Measurements from ENCODE around the gene CRIP3. TPM values are rescaled to one million over a fixed set of nuclear protein-coding genes. Genes with fewer than 3 reads are reported as not detected.
"Not testable (repeated sequence)": the region's sequence is repeated elsewhere in the genome, so short reads cannot be mapped to it uniquely, and the experiment has no call there.

The CRIP3 gene
- total RNA-seq, 1 donor from 2014 or later, result not detected

DNA sequence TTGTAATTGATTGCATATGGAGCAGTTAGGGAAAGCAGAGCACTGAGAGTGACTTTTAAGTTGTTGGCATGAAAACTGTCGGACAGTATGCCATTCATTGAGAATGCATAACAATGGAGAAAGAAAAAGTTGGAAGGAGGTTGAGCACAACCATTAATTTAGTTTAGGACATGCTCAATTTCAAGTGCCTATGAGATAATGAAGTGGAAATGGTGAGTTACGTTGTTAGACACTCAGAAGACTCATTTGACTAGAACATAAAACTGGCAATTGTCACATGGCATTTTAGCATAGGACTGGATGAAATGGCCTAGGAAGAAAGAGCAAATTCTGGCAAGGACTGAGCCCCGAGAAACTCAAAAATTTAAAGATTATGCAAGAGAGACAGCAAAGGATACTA, 38.8 kb upstream of the CRIP3 start:
- H3K27me3 Mint-ChIP-seq (ENCODE audit: low read depth, unreplicated experiment), result no peaks in the 10 kb centered on the region
- H3K27ac Mint-ChIP-seq (ENCODE audit: unreplicated experiment), result no peak overlapping the region
- Histone ChIP-seq H2AFZ (ENCODE audit: low read depth, low read length) (no peak overlapping the region), H3K27me3 (ENCODE audit: insufficient read depth, low read length) (no peaks in the 10 kb centered on the region), H3K9ac (ENCODE audit: low read length) (no peak overlapping the region), H3K79me2 (ENCODE audit: insufficient read depth, low read length) (no peaks in the 10 kb centered on the region), H3K9me3 (ENCODE audit: insufficient read depth, low read depth, low read length) (no peaks in the 10 kb centered on the region), H3K36me3 (ENCODE audit: insufficient read depth, low read length) (peaks cover 30% of the 10 kb centered on the region), H3K27ac (ENCODE audit: low read depth, low read length) (no peak overlapping the region), H3K4me3 (ENCODE audit: insufficient read depth, low read depth, low read length) (no peak overlapping the region), H3K4me2 (ENCODE audit: low read length) (no peak overlapping the region), H4K20me1 (ENCODE audit: insufficient read depth, low read length) (no peaks in the 10 kb centered on the region), H3K4me1 (ENCODE audit: insufficient read depth, low read length) (no peaks in the 10 kb centered on the region)
- no peaks in the 10 kb centered on the region for H3K4me1 Mint-ChIP-seq (ENCODE audit: low read depth, unreplicated experiment)
- no peak overlapping the region for H3K4me3 Mint-ChIP-seq (ENCODE audit: unreplicated experiment)
- TF ChIP-seq EZH2 (IDR thresholded peaks at IDR 0.05; ENCODE audit: insufficient read depth, low read length), result no peak
- no peak for TF ChIP-seq CTCF (IDR thresholded peaks at IDR 0.05; ENCODE audit: insufficient read depth, low read depth, low read length)
- H3K36me3 Mint-ChIP-seq (ENCODE audit: low read depth, unreplicated experiment), result peaks cover 9% of the 10 kb centered on the region
- DNase-seq (ENCODE audit: low read depth), result no peak
- H3K9me3 Mint-ChIP-seq (ENCODE audit: unreplicated experiment), result no peaks in the 10 kb centered on the region
- FAIRE-seq, result no peak

DNA sequence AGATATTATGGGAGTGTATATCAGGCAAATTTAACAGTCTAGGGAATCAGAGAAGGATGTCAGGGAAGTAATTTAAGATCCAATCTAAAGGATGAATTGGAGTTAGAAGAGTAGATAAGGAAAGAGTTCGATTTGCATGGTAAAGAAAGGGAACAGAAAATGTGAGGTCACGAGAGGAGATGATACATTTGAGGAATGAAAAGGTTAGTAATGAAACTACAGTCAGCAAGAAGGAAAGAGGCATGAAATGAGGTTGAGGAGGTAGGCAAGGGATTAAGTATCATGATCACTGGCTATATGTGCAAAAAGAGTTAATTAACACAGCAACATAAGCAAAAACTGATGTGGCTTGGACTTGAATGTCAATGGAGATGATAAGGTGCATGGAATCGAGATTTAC, 38.4 kb upstream of the CRIP3 start:
- H3K36me3 Mint-ChIP-seq (ENCODE audit: low read depth, unreplicated experiment), result peaks cover 13% of the 10 kb centered on the region
- no peak overlapping the region for H3K4me3 Mint-ChIP-seq (ENCODE audit: unreplicated experiment)
- no peak overlapping the region for H3K27ac ChIP-seq (ENCODE audit: low read depth, low read length)
- H3K4me3 ChIP-seq (ENCODE audit: insufficient read depth, low read depth, low read length), result no peak overlapping the region
- no peak overlapping the region for H2AFZ ChIP-seq (ENCODE audit: low read depth, low read length)
- H3K36me3 ChIP-seq (ENCODE audit: insufficient read depth, low read length), result peaks cover 31% of the 10 kb centered on the region
- H3K4me1 Mint-ChIP-seq (ENCODE audit: low read depth, unreplicated experiment), result no peaks in the 10 kb centered on the region
- H3K9me3 ChIP-seq (ENCODE audit: insufficient read depth, low read depth, low read length), result no peaks in the 10 kb centered on the region
- no peaks in the 10 kb centered on the region for H4K20me1 ChIP-seq (ENCODE audit: insufficient read depth, low read length)
- no peak for TF ChIP-seq CTCF (IDR thresholded peaks at IDR 0.05; ENCODE audit: insufficient read depth, low read depth, low read length)
- TF ChIP-seq EZH2 (IDR thresholded peaks at IDR 0.05; ENCODE audit: insufficient read depth, low read length), result no peak
- H3K27me3 Mint-ChIP-seq (ENCODE audit: low read depth, unreplicated experiment), result no peaks in the 10 kb centered on the region
- H3K79me2 ChIP-seq (ENCODE audit: insufficient read depth, low read length), result no peaks in the 10 kb centered on the region
- no peak overlapping the region for H3K27ac Mint-ChIP-seq (ENCODE audit: unreplicated experiment)
- FAIRE-seq, result no peak
- H3K9ac ChIP-seq (ENCODE audit: low read length), result no peak overlapping the region
- no peak overlapping the region for H3K4me2 ChIP-seq (ENCODE audit: low read length)
- H3K4me1 ChIP-seq (ENCODE audit: insufficient read depth, low read length), result no peaks in the 10 kb centered on the region
- no peaks in the 10 kb centered on the region for H3K27me3 ChIP-seq (ENCODE audit: insufficient read depth, low read length)
- no peaks in the 10 kb centered on the region for H3K9me3 Mint-ChIP-seq (ENCODE audit: unreplicated experiment)
- DNase-seq (ENCODE audit: low read depth), result no peak

- H3K4me3 Mint-ChIP-seq (ENCODE audit: unreplicated experiment); H3K4me2 ChIP-seq (ENCODE audit: low read length); H3K9ac ChIP-seq (ENCODE audit: low read length); H3K4me3 ChIP-seq (ENCODE audit: insufficient read depth, low read depth, low read length); H3K9me3 Mint-ChIP-seq (ENCODE audit: unreplicated experiment); H3K4me1 Mint-ChIP-seq (ENCODE audit: low read depth, unreplicated experiment); H3K27ac ChIP-seq (ENCODE audit: low read depth, low read length); H3K9me3 ChIP-seq (ENCODE audit: insufficient read depth, low read depth, low read length); FAIRE-seq; H2AFZ ChIP-seq (ENCODE audit: low read depth, low read length); H3K79me2 ChIP-seq (ENCODE audit: insufficient read depth, low read length); H3K4me1 ChIP-seq (ENCODE audit: insufficient read depth, low read length); H3K27me3 Mint-ChIP-seq (ENCODE audit: low read depth, unreplicated experiment); H3K27me3 ChIP-seq (ENCODE audit: insufficient read depth, low read length); DNase-seq (ENCODE audit: low read depth); H4K20me1 ChIP-seq (ENCODE audit: insufficient read depth, low read length); H3K27ac Mint-ChIP-seq (ENCODE audit: unreplicated experiment): not testable (repeated sequence)
- peaks cover 31% of the 10 kb centered on the region for H3K36me3 ChIP-seq (ENCODE audit: insufficient read depth, low read length)
- peaks cover 13% of the 10 kb centered on the region for H3K36me3 Mint-ChIP-seq (ENCODE audit: low read depth, unreplicated experiment)
Measured at GRCh38 chr6:43346243-43346642, 37.6 kb upstream of the CRIP3 start.

Measured in astrocyte (in vitro differentiated cells and primary cell).